Stimulated activated CD8-positive, alpha-beta memory T cell treated with anti-CD3 and anti-CD28 coated beads, Interleukin-12 subunit alpha, Interleukin-12 subunit beta, amount 100 ng/mL, for 1 hour (primary cell): ENCODE results near the gene SHROOM3.

Source experiments
- DNase-seq: peaks from one replicate; pipeline ENCODE4 v3.0.0-alpha.2; 2020; ENCODE audit warnings: low read depth

The SHROOM3 gene

GRCh38 chr4:76781698-76782595 lies 346.9 kb downstream of the SHROOM3 start:
- DNase-seq = no peak

- DNase-seq = no peak
Observed at GRCh38 chr4:76782837-76783236, 347.8 kb downstream of the SHROOM3 start.

DNA sequence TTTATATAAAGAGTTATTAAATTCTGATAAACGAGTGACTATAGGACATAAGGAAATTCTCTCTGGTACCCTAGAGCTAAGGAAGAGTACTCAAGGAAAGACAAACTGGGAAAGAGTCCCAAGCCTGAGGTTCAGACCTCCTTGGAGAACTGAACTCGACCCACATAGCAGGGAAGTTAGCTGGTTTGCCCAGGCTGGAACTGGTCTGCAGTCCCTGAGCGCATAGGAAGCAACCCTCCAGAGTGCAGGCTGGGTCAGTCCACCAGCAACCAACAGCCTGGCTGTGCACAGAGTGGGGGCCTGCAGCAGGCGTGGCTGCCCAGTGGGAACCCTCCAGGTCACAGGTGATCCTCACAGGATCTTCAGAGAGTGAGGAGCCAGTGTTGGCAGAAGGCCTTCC lies 348.8 kb downstream of the SHROOM3 start:
- no peak for DNase-seq

GRCh38 chr4:76784237-76784636 lies 349.2 kb downstream of the SHROOM3 start:
- DNase-seq = no peak

DNA sequence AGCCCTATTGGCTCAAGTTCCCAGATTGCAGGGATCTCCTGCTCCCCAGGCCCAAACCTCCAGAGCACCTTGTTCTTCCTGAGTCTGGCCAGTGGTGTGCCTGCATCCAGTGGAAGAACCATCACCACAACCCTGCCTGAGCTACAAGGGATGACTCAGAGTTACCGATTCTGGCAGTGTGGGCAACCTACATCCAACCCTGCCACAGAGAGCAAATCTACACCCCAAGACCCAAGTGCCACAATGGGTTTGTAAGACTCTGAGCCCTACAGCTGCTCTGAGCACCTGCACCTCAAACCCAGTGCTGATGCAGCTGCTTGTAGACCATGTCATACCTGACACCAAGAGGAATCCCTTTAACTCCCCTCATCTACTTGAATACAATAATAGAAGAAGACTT lies 352.9 kb downstream of the SHROOM3 start:
- no peak for DNase-seq

DNA sequence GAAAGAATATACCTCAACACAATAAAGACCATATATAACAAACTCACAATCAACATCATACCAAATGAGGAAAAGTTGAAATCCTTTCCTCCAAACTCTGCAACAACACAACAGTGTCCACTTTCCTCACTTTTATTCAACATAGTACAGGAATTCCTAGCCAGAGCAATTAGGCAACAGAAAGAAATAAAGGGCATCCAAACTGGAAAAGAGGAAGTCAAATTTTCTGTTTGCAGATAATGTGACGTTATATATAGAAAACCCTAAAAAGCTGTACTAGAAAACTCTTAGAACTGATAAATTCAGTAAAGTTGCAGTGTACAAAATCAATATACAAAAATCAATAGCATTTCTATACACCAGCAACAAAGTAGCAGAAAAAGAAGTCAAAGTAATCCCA lies 355.3 kb downstream of the SHROOM3 start:
- DNase-seq = no peak

DNA sequence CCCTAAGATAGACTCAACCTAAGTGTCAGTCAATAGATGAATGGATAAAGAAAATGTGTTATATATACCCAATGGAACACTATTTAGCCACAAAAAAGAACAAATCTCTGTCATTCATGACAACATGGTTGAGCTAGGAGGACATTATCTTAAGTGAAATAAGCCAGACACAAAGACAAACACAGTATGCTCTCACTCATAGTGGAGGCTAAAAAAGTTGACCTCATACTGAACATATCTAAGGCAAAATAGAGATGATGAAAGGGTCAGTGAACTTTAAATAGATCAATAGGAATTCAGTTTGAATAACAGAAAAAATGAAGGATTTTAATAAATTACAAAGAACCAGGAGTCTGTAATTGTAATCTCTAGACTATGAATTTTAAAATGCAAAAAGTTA lies 356.4 kb downstream of the SHROOM3 start:
- DNase-seq = no peak

- DNase-seq = no peak
Observed at GRCh38 chr4:76792418-76792817, 357.4 kb downstream of the SHROOM3 start.

- no peak for DNase-seq
Observed at GRCh38 chr4:76795243-76795642, 360.2 kb downstream of the SHROOM3 start.

- DNase-seq = no peak
Observed at GRCh38 chr4:76799140-76799539, 364.1 kb downstream of the SHROOM3 start.

DNA sequence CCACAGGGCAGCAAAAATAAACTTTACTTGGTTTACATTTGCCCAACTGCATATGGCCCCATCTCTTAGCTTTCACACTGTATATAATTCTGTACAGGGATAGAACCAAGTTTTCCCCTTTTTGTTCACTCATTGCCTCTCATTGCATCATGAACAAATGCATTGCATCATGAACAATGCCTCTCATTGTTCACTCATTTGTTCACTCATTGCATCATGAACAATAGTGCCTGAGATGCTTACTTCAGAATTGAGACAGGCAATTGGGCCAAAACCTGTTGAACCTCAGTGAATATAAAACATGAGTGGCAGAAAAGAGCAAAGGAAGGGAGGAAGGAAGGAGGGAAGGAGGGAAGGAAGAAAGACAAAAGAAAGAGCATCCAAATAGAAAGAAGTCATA lies 364.7 kb downstream of the SHROOM3 start:
- DNase-seq = no peak

GRCh38 chr4:76800902-76801301 lies 365.9 kb downstream of the SHROOM3 start:
- DNase-seq = no peak

DNA sequence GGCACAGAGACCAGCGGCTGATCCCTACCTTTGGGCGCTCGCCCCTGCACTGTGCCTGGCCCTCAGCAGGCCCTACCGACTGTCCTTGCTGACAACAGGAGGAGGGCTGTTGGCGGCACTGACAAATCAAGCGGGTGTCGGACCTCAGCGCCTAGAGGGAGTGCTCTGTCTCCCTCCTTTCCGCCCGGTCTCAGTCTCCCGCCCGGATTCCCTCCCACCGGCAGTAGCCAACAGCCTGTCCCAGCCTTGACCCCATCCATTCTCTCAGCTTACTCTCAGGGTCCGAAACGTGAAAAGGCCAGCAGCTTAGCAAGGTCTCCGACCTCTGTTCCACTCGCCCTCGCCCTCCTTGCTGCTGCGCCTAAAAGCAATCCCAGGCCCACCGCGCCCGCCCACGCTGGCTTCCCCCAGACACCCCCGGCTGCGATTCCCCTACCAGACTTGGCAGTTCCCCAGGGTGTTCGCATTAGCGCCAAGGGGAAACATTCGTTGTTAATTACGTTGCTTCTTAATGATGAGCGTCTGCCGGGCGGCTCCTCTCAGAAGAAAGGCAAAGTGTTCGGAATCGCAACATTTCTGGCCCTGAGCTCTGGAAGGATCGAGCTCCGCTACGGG lies 366.7 kb downstream of the SHROOM3 start:
- no peak for DNase-seq

- DNase-seq = no peak
Observed at GRCh38 chr4:76802236-76803021, 367.4 kb downstream of the SHROOM3 start.

DNA sequence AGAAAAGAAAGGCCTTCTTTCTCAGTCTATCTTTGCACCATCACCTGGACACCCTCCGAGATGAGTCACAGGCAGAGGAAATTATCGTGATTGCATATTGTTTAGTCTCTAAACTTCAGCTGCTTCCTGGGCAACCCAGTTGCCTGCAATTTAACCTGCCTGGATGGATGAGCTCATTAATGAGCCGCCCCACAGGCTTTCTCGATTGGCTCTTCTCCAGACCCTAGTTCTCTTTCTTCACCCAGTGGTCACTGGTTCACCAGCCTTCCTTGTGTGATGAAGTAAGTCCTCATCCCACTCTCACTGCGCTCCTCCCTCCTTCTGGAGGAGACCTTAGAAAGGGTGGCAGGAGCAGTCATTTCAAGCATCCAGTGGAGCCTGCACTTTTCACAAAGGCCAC lies 368.5 kb downstream of the SHROOM3 start:
- DNase-seq = no peak

- DNase-seq = no peak
Observed at GRCh38 chr4:76804096-76804495, 369.1 kb downstream of the SHROOM3 start.

- DNase-seq = no peak
Observed at GRCh38 chr4:76806346-76806745, 371.3 kb downstream of the SHROOM3 start.

GRCh38 chr4:76806757-76807156 lies 371.7 kb downstream of the SHROOM3 start:
- no peak for DNase-seq

GRCh38 chr4:76809594-76810305 lies 374.7 kb downstream of the SHROOM3 start:
- DNase-seq = no peak

DNA sequence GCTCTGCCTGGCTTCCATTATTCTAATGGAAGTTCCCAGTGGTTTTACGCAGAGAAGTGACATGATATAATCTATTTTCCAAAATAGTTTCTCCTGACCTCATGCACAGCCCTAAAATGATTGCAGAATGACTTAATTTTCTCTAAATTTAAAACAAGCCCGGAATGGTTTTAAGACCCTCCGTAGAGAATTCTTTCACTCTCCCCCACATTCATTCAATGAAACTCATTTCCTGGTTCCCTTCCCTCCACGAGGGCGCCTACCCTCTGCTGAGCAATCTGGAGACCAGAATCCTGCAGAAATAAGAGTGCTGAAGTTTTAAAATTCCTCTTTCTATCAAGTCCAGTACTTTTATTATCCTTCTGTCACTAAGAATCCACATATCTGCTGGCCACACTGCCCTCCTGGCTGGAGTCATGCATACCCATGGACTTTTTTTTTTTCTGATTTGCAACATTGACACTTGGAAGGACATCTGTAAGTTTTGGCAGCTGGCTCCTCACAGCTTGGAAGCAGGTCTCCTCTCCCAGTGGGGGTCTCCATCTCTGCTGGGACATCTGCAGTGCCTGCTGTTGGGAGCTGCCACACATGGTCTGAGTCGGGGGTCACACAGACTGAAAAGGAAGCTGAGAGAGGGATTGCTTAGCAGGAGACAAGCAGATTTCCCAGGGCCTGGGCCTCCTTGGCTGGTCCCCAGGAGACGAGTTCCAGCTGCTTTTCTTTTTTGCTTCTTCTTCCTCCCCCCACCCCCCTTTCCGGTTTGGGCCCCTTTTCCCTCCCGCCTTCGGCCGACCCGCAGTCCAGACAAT lies 376.8 kb downstream of the SHROOM3 start:
- no peak for DNase-seq

DNA sequence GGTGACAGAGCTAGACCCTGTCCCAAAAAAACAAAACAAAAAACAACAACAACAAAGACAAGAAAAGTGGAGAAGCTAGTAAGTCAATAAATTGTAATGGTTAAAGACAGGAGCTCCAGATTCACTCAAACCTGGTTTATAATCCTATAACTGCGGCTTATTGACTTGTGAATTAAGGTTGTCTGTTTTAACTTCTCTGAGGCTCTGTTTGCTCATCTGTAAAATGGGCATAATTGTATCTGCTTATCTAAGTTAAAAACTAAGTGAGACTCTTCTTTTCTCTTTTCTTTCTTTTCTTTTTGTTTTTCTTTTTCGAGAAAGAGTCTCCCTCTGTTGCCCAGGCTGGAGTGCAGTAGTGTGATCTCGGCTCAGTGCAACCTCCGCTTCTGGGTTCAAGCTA lies 378.0 kb downstream of the SHROOM3 start:
- no peak for DNase-seq
